ENCODE results near the gene RBM46.

RBM46 gene

GRCh38 chr4:154781126-154781982 lies at the start of gene RBM46:
Gene RBM46, plus strand, starts transcription at chr4:154781272. Its CDS starts 15,481 bp downstream, at chr4:154796753.
- DNase-seq (ENCODE audit: low read depth in 1 of 2, low spot score in 1 of 2): no peak

GRCh38 chr4:154731756-154732155 lies 49.3 kb upstream of the RBM46 start:
- DNase-seq (ENCODE audit: low read depth in 1 of 2, low spot score in 1 of 2): no peak

- no peak for DNase-seq (ENCODE audit: low read depth in 1 of 2, low spot score in 1 of 2)
These were observed 48.4 kb upstream of the RBM46 start for GRCh38 chr4:154732669-154733068.

- no peak for DNase-seq (ENCODE audit: low read depth in 1 of 2, low spot score in 1 of 2)
These were observed 44.3 kb upstream of the RBM46 start for GRCh38 chr4:154736770-154737169.

- no peak for DNase-seq (ENCODE audit: low read depth in 1 of 2, low spot score in 1 of 2)
These were observed 42.6 kb upstream of the RBM46 start for GRCh38 chr4:154738426-154738825.

GRCh38 chr4:154739111-154739510 lies 42.0 kb upstream of the RBM46 start:
- no peak for DNase-seq (ENCODE audit: low read depth in 1 of 2, low spot score in 1 of 2)

- DNase-seq (ENCODE audit: low read depth in 1 of 2, low spot score in 1 of 2): no peak
These were observed 40.6 kb upstream of the RBM46 start for GRCh38 chr4:154740462-154740861.

- DNase-seq (ENCODE audit: low read depth in 1 of 2, low spot score in 1 of 2): no peak
These were observed 39.9 kb upstream of the RBM46 start for GRCh38 chr4:154741131-154741665.

GRCh38 chr4:154741922-154742850 lies 38.9 kb upstream of the RBM46 start:
- DNase-seq (ENCODE audit: low read depth in 1 of 2, low spot score in 1 of 2): no peak

GRCh38 chr4:154743683-154744340 lies 37.3 kb upstream of the RBM46 start, which contains the start of gene LRAT:
Gene LRAT, plus strand, starts transcription at chr4:154744000. Its CDS starts 327 bp downstream, at chr4:154744327.
- DNase-seq (ENCODE audit: low read depth in 1 of 2, low spot score in 1 of 2): no peak

GRCh38 chr4:154744341-154744926 lies 36.6 kb upstream of the RBM46 start:
- no peak for DNase-seq (ENCODE audit: low read depth in 1 of 2, low spot score in 1 of 2)

GRCh38 chr4:154757713-154758112 lies 23.4 kb upstream of the RBM46 start:
- no peak for DNase-seq (ENCODE audit: low read depth in 1 of 2, low spot score in 1 of 2)

GRCh38 chr4:154760895-154761294 lies 20.2 kb upstream of the RBM46 start:
- no peak for DNase-seq (ENCODE audit: low read depth in 1 of 2, low spot score in 1 of 2)

- DNase-seq (ENCODE audit: low read depth in 1 of 2, low spot score in 1 of 2): no peak
These were observed 2.8 kb upstream of the RBM46 start for GRCh38 chr4:154778264-154778663.

- DNase-seq (ENCODE audit: low read depth in 1 of 2, low spot score in 1 of 2): no peak
These were observed 1.6 kb upstream of the RBM46 start for GRCh38 chr4:154779362-154779947.

GRCh38 chr4:154781983-154782293 lies 866 bp downstream of the RBM46 start:
- DNase-seq (ENCODE audit: low read depth in 1 of 2, low spot score in 1 of 2): no peak

- DNase-seq (ENCODE audit: low read depth in 1 of 2, low spot score in 1 of 2): no peak
These were observed 26.1 kb downstream of the RBM46 start for GRCh38 chr4:154807042-154807630.

GRCh38 chr4:154818230-154818629 lies 37.2 kb downstream of the RBM46 start:
- DNase-seq (ENCODE audit: low read depth in 1 of 2, low spot score in 1 of 2): no peak

GRCh38 chr4:154822775-154823174 lies 41.7 kb downstream of the RBM46 start:
- no peak for DNase-seq (ENCODE audit: low read depth in 1 of 2, low spot score in 1 of 2)

- DNase-seq (ENCODE audit: low read depth in 1 of 2, low spot score in 1 of 2): no peak
These were observed 55.0 kb downstream of the RBM46 start for GRCh38 chr4:154836030-154836429.
